Inferior parietal cortex (tissue), 1 donor: ENCODE measurements around the gene KRTAP10-8.
"Not testable (repeated sequence)": the region's sequence is repeated elsewhere in the genome, so short reads cannot be mapped to it uniquely, and the experiment has no call there.

Experiments
- DNase-seq: peaks from one replicate; pipeline ENCODE4 v3.0.0-alpha.2; 2016; ENCODE audit errors: extremely low spot score

Gene KRTAP10-8, protein sequence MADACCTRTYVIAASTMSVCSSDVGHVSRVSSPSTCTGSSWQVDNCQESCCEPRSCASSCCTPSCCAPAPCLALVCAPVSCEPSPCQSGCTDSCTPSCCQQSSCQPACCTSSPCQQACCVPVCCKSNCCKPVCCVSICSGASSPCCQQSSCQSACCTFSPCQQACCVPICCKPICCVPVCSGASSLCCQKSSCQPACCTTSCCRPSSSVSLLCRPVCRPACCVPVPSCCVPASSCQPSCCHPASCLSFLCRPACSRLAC

DNA sequence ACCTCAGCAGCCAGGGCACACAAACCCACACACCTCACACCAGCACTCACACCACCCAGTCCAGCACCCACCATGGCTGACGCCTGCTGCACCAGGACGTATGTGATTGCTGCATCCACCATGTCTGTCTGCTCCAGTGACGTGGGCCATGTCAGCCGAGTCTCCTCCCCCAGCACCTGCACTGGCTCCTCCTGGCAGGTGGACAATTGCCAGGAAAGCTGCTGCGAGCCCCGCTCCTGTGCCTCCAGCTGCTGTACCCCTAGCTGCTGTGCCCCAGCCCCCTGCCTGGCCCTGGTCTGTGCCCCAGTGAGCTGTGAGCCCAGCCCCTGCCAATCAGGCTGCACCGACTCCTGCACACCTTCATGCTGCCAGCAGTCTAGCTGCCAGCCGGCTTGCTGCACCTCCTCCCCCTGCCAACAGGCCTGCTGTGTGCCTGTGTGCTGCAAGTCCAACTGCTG lies at the start of gene KRTAP10-8:
TSS of gene KRTAP10-8 (plus strand) at position 51 of the 458 bp plus-strand sequence. CDS start at position 73, 22 bp downstream.
- no peak for DNase-seq

- no peak for DNase-seq
Measured at GRCh38 chr21:44564099-44564498, 47.8 kb upstream of the KRTAP10-8 start.

GRCh38 chr21:44564886-44565598 lies 46.8 kb upstream of the KRTAP10-8 start:
- no peak for DNase-seq

- DNase-seq: no peak
Measured at GRCh38 chr21:44566403-44566802, 45.5 kb upstream of the KRTAP10-8 start.

- DNase-seq: no peak
Measured at GRCh38 chr21:44567481-44568171, 44.3 kb upstream of the KRTAP10-8 start.

DNA sequence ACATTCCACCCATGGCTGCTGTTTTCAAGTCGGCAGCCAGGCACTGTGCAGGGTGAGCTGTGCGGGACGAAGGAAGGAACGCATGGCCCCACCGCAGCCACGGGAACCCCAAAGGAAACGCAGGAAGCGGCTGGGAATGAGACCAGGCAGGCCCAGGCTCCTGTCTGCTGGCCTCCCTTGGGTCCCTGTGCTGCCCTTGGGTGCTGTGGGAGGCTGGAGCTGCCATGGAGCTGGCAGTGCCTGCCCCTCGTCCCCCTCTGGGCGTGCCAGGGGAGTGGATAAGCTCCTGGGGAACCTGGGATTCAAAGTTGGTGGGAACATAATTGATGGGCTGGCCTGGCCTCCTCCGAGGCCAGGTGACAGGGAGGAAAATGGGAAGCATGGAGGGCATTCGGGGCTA lies 43.6 kb upstream of the KRTAP10-8 start:
- no peak for DNase-seq

- no peak for DNase-seq
Measured at GRCh38 chr21:44568667-44569556, 43.0 kb upstream of the KRTAP10-8 start.

- no peak for DNase-seq
Measured at GRCh38 chr21:44569861-44570517, 41.9 kb upstream of the KRTAP10-8 start.

- DNase-seq: no peak
Measured at GRCh38 chr21:44571296-44571695, 40.6 kb upstream of the KRTAP10-8 start.

GRCh38 chr21:44571844-44572782 lies 39.8 kb upstream of the KRTAP10-8 start:
- DNase-seq: no peak

DNA sequence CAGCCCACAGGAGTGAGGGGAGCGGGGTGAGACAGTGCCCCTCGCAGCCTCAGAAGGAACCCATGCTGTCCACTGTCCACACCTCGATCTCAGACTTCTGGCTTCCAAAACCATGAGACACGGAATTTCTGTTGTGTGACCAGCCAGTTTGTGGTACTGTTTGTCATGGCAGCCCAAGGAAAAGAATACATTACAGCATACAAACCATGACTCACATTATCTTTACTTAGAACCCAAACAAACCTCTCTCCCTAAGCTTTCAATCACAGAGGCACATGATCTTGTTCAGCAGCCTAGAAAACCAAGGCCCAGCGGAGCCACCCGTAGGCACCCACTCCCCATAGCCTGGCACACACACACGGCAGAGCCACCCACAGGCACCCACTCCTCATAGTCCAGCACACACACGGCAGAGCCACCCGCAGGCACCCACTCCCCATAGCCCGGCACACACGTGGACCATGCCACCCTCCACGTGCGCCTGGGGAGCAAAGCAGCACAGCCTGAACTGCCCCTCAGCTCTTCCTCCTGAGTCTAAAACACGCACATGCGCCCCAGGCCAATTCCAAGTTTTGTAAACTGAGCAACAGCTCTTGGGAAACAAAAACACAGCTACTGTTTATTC lies 38.8 kb upstream of the KRTAP10-8 start:
- no peak for DNase-seq

DNA sequence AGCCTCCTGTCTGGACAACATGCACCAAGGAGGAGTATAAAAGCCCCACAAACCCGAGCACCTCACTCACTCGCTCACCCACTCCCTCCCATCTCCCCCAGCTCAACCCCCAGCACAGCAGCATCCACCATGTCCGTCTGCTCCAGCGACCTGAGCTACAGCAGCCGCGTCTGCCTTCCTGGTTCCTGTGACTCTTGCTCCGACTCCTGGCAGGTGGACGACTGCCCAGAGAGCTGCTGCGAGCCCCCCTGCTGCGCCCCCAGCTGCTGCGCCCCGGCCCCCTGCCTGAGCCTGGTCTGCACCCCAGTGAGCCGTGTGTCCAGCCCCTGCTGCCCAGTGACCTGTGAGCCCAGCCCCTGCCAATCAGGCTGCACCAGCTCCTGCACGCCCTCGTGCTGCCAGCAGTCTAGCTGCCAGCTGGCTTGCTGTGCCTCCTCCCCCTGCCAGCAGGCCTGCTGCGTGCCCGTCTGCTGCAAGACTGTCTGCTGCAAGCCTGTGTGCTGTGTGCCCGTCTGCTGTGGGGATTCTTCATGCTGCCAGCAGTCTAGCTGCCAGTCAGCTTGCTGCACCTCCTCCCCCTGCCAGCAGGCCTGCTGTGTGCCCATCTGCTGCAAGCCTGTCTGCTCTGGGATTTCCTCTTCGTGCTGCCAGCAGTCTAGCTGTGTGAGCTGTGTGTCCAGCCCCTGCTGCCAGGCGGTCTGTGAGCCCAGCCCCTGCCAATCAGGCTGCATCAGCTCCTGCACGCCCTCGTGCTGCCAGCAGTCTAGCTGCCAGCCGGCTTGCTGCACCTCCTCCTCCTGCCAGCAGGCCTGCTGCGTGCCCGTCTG lies 38.0 kb upstream of the KRTAP10-8 start, which contains the start of gene KRTAP10-4:
TSS of gene KRTAP10-4 (plus strand) at position 100 of the 827 bp plus-strand sequence. CDS start at position 130, 30 bp downstream.
- DNase-seq: not testable (repeated sequence)

- DNase-seq: no peak
Measured at GRCh38 chr21:44574457-44575306, 37.2 kb upstream of the KRTAP10-8 start.

DNA sequence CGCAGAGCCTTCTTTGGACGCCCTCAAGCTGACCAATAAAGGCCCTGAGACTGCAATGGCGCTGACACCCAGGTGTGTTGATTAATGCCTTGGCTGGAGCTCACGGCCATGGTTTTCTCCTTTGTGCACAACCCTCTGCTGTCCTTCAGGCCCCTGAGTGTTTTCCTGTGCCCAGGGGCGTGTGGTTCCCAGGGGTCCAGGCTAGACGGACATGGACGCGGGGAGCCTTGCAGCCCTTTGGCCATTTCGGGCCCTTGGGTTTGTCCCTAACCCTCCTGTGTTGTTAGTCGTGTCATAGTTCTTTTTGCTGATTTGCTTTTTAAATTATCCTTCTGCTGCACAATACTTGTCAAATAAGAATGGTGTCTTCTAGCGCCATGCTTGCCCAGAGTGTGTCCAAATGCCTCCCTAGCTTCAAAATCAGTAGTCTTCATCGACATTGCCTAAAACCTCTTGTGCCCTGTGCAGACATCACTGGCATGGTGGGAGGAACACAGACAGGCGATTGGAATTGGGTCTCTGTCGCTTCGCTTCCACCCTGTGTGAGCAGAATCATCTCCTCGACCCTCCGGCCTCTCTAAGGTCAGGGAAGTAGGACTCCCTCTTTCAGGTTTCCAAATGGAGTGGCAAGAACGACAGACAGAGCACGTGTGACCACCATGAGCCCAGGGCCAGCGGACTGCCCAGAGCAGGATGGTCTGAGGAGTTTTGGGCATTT lies 36.4 kb upstream of the KRTAP10-8 start:
- no peak for DNase-seq

DNA sequence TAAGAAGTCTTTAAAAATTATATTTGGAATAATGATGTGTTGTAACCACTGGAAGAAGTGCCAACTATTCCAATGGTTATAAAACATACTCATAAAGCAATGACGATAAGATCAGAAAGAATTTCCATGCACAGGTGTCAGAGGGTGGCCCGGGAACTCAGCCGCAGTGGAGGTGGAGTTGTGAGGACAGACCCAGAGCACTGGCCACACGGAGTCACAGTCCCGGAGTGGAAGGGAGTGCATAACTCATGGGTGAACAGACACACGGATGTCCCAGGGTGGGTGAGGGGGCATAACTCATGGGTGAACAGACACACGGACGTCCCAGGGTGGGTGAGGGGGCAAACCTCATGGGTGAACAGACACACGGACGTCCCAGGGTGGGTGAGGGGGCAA lies 35.9 kb upstream of the KRTAP10-8 start:
- DNase-seq: no peak

- DNase-seq: no peak
Measured at GRCh38 chr21:44578371-44579055, 33.4 kb upstream of the KRTAP10-8 start.
